IMR-90 (cell line): ENCODE data around the gene ZDHHC14. TPM values are rescaled to one million over a fixed set of nuclear protein-coding genes. Genes with fewer than 3 reads are reported as not detected.

Source experiments
- ATAC-seq: fragments of 200-7000 bp; cut with Tn5 transposase; 2 replicates; pipeline ENCODE4 v1.9.1; 2020; ENCODE audit warnings: low read depth, mild to moderate bottlenecking, moderate library complexity
- BruUV-seq: library from RNA; stranded (reverse); fragments of 400-500 nt; replicated peaks from 2 replicates; lab custom pipeline; 2021; lab: Mats Ljungman, UMichigan
- CTCF ChIA-PET: fragments of 300-600 bp; formaldehyde crosslinking; extraction: SDS; loops from one replicate; lab custom pipeline; 2021; ENCODE audit warnings: antibody characterized with exemption; lab: Yijun Ruan, JAX
- POLR2A ChIA-PET: fragments of 300-600 bp; sonication (Branson Sonifier 250); formaldehyde crosslinking; loops from one replicate; lab custom pipeline; 2022; ENCODE audit warnings: antibody characterized with exemption; ENCODE audit not compliant: unreplicated experiment; lab: Charles Lee
- DNase-seq: peaks from one replicate; pipeline ENCODE4 v3.0.0; 2013
- H2AFZ ChIP-seq: replicated peaks from 2 replicates; pipeline ENCODE3; 2013; ENCODE audit warnings: low read length, mild to moderate bottlenecking; ENCODE audit not compliant: poor library complexity
- H2AK5ac ChIP-seq: 2 replicates; pipeline ENCODE4 v1.6.1; 2013; ENCODE audit warnings: low read depth, low read length, inconsistent platforms
- H2AK9ac ChIP-seq: replicated peaks from 2 replicates; pipeline ENCODE3; 2013; ENCODE audit warnings: mild to moderate bottlenecking, low read depth, low read length, moderate library complexity; ENCODE audit not compliant: poor library complexity
- H2BK120ac ChIP-seq: 2 replicates; pipeline ENCODE4 v1.6.1; 2013; ENCODE audit warnings: low read depth, low read length, inconsistent platforms
- H2BK15ac ChIP-seq: 3 replicates; pipeline ENCODE4 v1.6.1; 2013; ENCODE audit warnings: low read depth, low read length, inconsistent platforms
- H2BK20ac ChIP-seq: 2 replicates; pipeline ENCODE4 v1.6.1; 2013; ENCODE audit warnings: low read depth, mild to moderate bottlenecking, inconsistent platforms, low read length, moderate library complexity
- H2BK5ac ChIP-seq: 2 replicates; pipeline ENCODE4 v1.6.1; 2013; ENCODE audit warnings: mild to moderate bottlenecking, low read depth, low read length, inconsistent platforms; ENCODE audit not compliant: poor library complexity, severe bottlenecking
- H3K14ac ChIP-seq: replicated peaks from 2 replicates; pipeline ENCODE4 v1.6.1; 2013; ENCODE audit warnings: low read depth, low read length, inconsistent platforms
- H3K18ac ChIP-seq: 2 replicates; pipeline ENCODE4 v1.6.1; 2013; ENCODE audit warnings: low read depth, low read length, control low read depth
- H3K23ac ChIP-seq: 2 replicates; pipeline ENCODE4 v1.6.1; 2013; ENCODE audit warnings: low read depth, low read length, inconsistent platforms
- H3K27ac ChIP-seq: 2 replicates; pipeline ENCODE4 v1.5.1; 2013; ENCODE audit warnings: mild to moderate bottlenecking, control low read depth, low read length; ENCODE audit not compliant: insufficient read depth
- H3K27me3 ChIP-seq: 2 replicates; pipeline ENCODE4 v1.6.1; 2013; ENCODE audit warnings: low read length; ENCODE audit not compliant: control insufficient read depth, insufficient read depth
- H3K36me3 ChIP-seq: 2 replicates; pipeline ENCODE4 v1.6.1; 2013; ENCODE audit warnings: low read length, mixed read lengths; ENCODE audit not compliant: control insufficient read depth, insufficient read depth
- H3K4ac ChIP-seq: 2 replicates; pipeline ENCODE4 v1.6.1; 2013; ENCODE audit warnings: low read depth, low read length, inconsistent platforms
- H3K4me1 ChIP-seq: 2 replicates; pipeline ENCODE4 v1.6.1; 2013; ENCODE audit warnings: low read length, mixed read lengths; ENCODE audit not compliant: control insufficient read depth, insufficient read depth
- H3K4me2 ChIP-seq: 2 replicates; pipeline ENCODE4 v1.6.1; 2013; ENCODE audit warnings: low read depth, mild to moderate bottlenecking, control low read depth, low read length, moderate library complexity
- H3K4me3 ChIP-seq: 2 replicates; pipeline ENCODE4 v1.5.1; 2013; ENCODE audit warnings: low read depth, mild to moderate bottlenecking, control low read depth, low read length, moderate library complexity; ENCODE audit not compliant: insufficient read depth
- H3K56ac ChIP-seq: 2 replicates; pipeline ENCODE4 v1.6.1; 2013; ENCODE audit warnings: low read length, inconsistent platforms; ENCODE audit not compliant: insufficient read depth; ENCODE audit errors: extremely low read depth
- H3K79me1 ChIP-seq, 2 experiments: 2 replicates each; pipeline ENCODE4 v1.6.1; 2013; ENCODE audit warnings: low read length in 2 of 2, inconsistent platforms in 1 of 2, low read depth in 1 of 2
- H3K9ac ChIP-seq: 2 replicates; pipeline ENCODE4 v1.6.1; 2013; ENCODE audit warnings: low read depth, low read length, control low read depth
- H3K9me1 ChIP-seq: 2 replicates; pipeline ENCODE4 v1.6.1; 2013; ENCODE audit warnings: low read length, inconsistent platforms; ENCODE audit not compliant: insufficient read depth
- H3K9me3 ChIP-seq: 2 replicates; pipeline ENCODE4 v1.6.1; 2013; ENCODE audit warnings: low read length; ENCODE audit not compliant: control insufficient read depth, insufficient read depth
- H4K20me1 ChIP-seq: 2 replicates; pipeline ENCODE4 v1.6.1; 2013; ENCODE audit warnings: low read length, inconsistent platforms; ENCODE audit not compliant: insufficient read depth
- H4K5ac ChIP-seq: 2 replicates; pipeline ENCODE4 v1.6.1; 2013; ENCODE audit warnings: mild to moderate bottlenecking, low read depth, low read length, control low read depth
- H4K8ac ChIP-seq, 2 experiments: 2 replicates each; pipeline ENCODE4 v1.6.1; 2013; ENCODE audit warnings: low read depth in 2 of 2, low read length in 2 of 2, control low read depth in 1 of 2, inconsistent platforms in 1 of 2
- H4K91ac ChIP-seq: 2 replicates; pipeline ENCODE4 v1.6.1; 2013; ENCODE audit warnings: low read depth, low read length, inconsistent platforms; ENCODE audit not compliant: insufficient read depth
- CEBPB ChIP-seq: IDR thresholded peaks from 2 replicates; pipeline ENCODE4 v1.6.1; 2012; ENCODE audit warnings: low read depth, low read length, improper control_type of control experiment
- CTCF ChIP-seq: conservative IDR thresholded peaks from 2 replicates; pipeline ENCODE4 v1.5.1; 2012; ENCODE audit warnings: mild to moderate bottlenecking, low read depth, low read length, improper control_type of control experiment
- ELK1 ChIP-seq: fragments of 150-350 bp; IDR thresholded peaks from 2 replicates; pipeline ENCODE4 v1.6.1; 2016; ENCODE audit warnings: low read depth, mild to moderate bottlenecking, low read length, moderate library complexity, borderline replicate concordance
- MAFK ChIP-seq: IDR thresholded peaks from 2 replicates; pipeline ENCODE4 v1.6.1; 2012; ENCODE audit warnings: low read depth, low read length, improper control_type of control experiment
- MAZ ChIP-seq: IDR thresholded peaks from 2 replicates; pipeline ENCODE4 v1.6.1; 2012; ENCODE audit warnings: low read depth, mild to moderate bottlenecking, low read length, improper control_type of control experiment, moderate library complexity, borderline replicate concordance
- MXI1 ChIP-seq: IDR thresholded peaks from 2 replicates; pipeline ENCODE4 v1.6.1; 2012; ENCODE audit warnings: low read depth, mild to moderate bottlenecking, low read length, moderate library complexity, borderline replicate concordance
- NFE2L2 ChIP-seq: fragments of 150-350 bp; IDR thresholded peaks from 2 replicates; pipeline ENCODE4 v1.6.1; 2016; ENCODE audit warnings: low read depth, mild to moderate bottlenecking, low read length
- POLR2A ChIP-seq: IDR thresholded peaks from 2 replicates; pipeline ENCODE4 v1.6.1; 2012; ENCODE audit warnings: mild to moderate bottlenecking, low read depth, low read length
- RAD21 ChIP-seq: IDR thresholded peaks from 2 replicates; pipeline ENCODE4 v1.6.1; 2012; ENCODE audit warnings: low read length, improper control_type of control experiment
- RCOR1 ChIP-seq: IDR thresholded peaks from 2 replicates; pipeline ENCODE4 v1.6.1; 2012; ENCODE audit warnings: mild to moderate bottlenecking, low read length, improper control_type of control experiment; ENCODE audit not compliant: insufficient replicate concordance
- SMC3 ChIP-seq: fragments of 150-350 bp; IDR thresholded peaks from 2 replicates; pipeline ENCODE4 v1.6.1; 2016; ENCODE audit warnings: low read depth, mild to moderate bottlenecking, antibody characterized with exemption, low read length, moderate library complexity
- WGBS, 2 experiments: methylation state at CpG; one replicate each; pipeline versions ENCODE4 v1.1.5 to v1.1.7; 2013; ENCODE audit warnings: missing lambda C conversion rate in 2 of 2; ENCODE audit not compliant: insufficient read length in 1 of 2; ENCODE audit errors: extremely low coverage in 2 of 2; 5-methylcytosine and 5-hydroxymethylcytosine counted together
- dilution Hi-C: fragments of 300-500 bp; cut with HindIII; formaldehyde crosslinking; loops from one replicate; pipeline ENCODE4 v1.14.3; 2018; ENCODE audit warnings: low sequenced_read_pairs; ENCODE audit not compliant: unreplicated experiment
- in situ Hi-C: fragments of 300-500 bp; cut with MboI; formaldehyde crosslinking; loops from 3 replicates; pipeline ENCODE4 v1.14.3; 2019; ENCODE audit warnings: low sequenced_read_pairs, inconsistent platforms, mixed read lengths
- intact Hi-C: fragments of 100-400 bp; cut with micrococcal nuclease; formaldehyde crosslinking; loops from 2 replicates; pipeline ENCODE4 v1.10.0; 2022
- polyA plus RNA-seq, 3 experiments: library from polyadenylated mRNA; depleted of rRNA; stranded (reverse); fragments of >200 nt; gene quantifications; 2 replicates each; pipeline ENCODE4 v1.2.3, GENCODE V29; 2012; ENCODE audit warnings: low replicate concordance in 1 of 3
- total RNA-seq: library from RNA; depleted of rRNA; stranded (reverse); fragments of >200 nt; gene quantifications from 2 replicates; pipeline ENCODE4 v1.2.3, GENCODE V29; 2012

Gene ZDHHC14
- total and polyA plus RNA-seq, 2 of the 4 experiments (the other 2 are of a cell fraction) = 0.90 to 2.0 TPM

- no peak overlapping the region for H4K5ac ChIP-seq
- POLR2A ChIA-PET = no interaction called here
- H3K4me2 ChIP-seq = no peak overlapping the region
- no peak overlapping the region for H2AFZ ChIP-seq
- CTCF ChIA-PET = interaction anchor here (0.6 kb wide), 1 partner anchor 24 kb away, joined by 3 read pairs; no protein-coding TSS in a partner anchor
- ATAC-seq = no peak
- H2BK15ac ChIP-seq = no peak overlapping the region
- H3K27me3 ChIP-seq = peaks cover 2% of the 10 kb centered on the region; the same call in 1 of the 2 replicates
- no peak overlapping the region for H3K56ac ChIP-seq
- H2BK20ac ChIP-seq = no peak overlapping the region
- H2AK9ac ChIP-seq = no peak overlapping the region
- no peaks in the 10 kb centered on the region for H3K9me3 ChIP-seq
- H3K4me1 ChIP-seq = peaks cover 18% of the 10 kb centered on the region
- H3K27ac ChIP-seq = no peak overlapping the region
- in situ Hi-C loops = no loop called here
- no peak overlapping the region for H2AK5ac ChIP-seq
- TF ChIP-seq ELK1 (no peak), MAFK (no peak), MAZ (no peak), MXI1 (no peak), SMC3 (no peak), CTCF (no peak), POLR2A (no peak), RAD21 (no peak), NFE2L2 (no peak), CEBPB (no peak), RCOR1 (no peak)
- dilution Hi-C loops = no loop called here
- H3K4me3 ChIP-seq = no peak overlapping the region
- DNase-seq = no peak
- H3K9ac ChIP-seq = no peak overlapping the region
- no peak overlapping the region for H3K23ac ChIP-seq
- intact Hi-C loops = no loop called here
- H3K18ac ChIP-seq = no peak overlapping the region
- no peaks in the 10 kb centered on the region for H3K36me3 ChIP-seq
- no peaks in the 10 kb centered on the region for H3K79me1 ChIP-seq
- 95% methylated on average over 6 of the region's 8 CpGs; no CpG with 5 or more reads in 1 of the 2 experiments for WGBS, 2 experiments
- peaks cover 11% of the 10 kb centered on the region for H3K9me1 ChIP-seq
- H2BK120ac ChIP-seq = no peak overlapping the region
- no peaks in the 10 kb centered on the region for H4K20me1 ChIP-seq
- no peak overlapping the region for H3K4ac ChIP-seq
- no TSS peak for BruUV-seq
- no peak overlapping the region for H2BK5ac ChIP-seq
- H4K91ac ChIP-seq = no peak overlapping the region; the same call in 1 of the 2 replicates
- H3K14ac ChIP-seq = no peak overlapping the region
- no peak overlapping the region for H4K8ac ChIP-seq
Measured at GRCh38 chr6:157711060-157711459, 330.1 kb downstream of the ZDHHC14 start.
